Measurements from ENCODE around the gene FSTL1. TPM values are rescaled to one million over a fixed set of nuclear protein-coding genes. Genes with fewer than 3 reads are reported as not detected.

Gene FSTL1
- total RNA-seq, 2 experiments from 2014 or later = 0.03 TPM; not detected in 1

DNA sequence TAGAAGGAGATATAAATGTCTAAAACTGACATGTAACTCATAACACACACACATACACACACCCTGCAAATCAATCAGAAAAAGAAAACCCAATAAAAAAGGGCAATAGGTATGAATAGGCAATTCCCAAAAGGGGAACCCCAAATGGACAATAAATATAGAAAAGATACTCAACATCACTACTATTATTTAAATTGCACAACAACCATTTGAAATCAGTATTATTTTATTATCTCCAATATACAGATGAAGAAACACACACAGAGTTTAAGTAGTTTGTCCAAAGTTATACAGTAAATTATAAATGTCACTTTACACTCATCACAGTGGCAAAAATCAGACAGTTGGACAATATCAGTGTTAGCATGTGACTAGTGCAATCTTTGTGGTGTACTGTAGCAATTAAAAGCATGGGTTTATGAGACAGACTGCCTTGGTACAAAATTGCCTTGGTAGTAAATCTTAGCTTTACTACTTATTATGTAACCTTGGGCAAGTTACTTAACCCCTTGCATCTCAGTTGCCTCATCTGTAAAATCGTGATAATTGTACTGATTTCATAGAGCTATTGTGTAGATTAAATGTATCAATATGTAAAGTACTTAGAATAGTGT lies 3.4 kb upstream of the FSTL1 start:
- H3K9me3 ChIP-seq (ENCODE audit: control insufficient read depth in 1 of 2, insufficient read depth in 1 of 2, low read length in 2 of 2) = peaks cover 0 to 3% of the 10 kb centered on the region in 2 experiments
- H3K4me1 Mint-ChIP-seq (ENCODE audit: low read depth) = peaks cover 15% of the 10 kb centered on the region
- peaks cover 17 to 44% of the 10 kb centered on the region in 2 experiments for H3K27me3 ChIP-seq (ENCODE audit: control insufficient read depth in 1 of 2, insufficient read depth in 2 of 2, low read length in 2 of 2)
- POLR2A ChIA-PET = no interaction called here
- DNase-seq (no peak), ATAC-seq (ENCODE audit: poor library complexity) (no peak)
- no peak overlapping the region for H3K27ac Mint-ChIP-seq
- no peaks in the 10 kb centered on the region for H3K36me3 ChIP-seq (ENCODE audit: insufficient read depth, low read length)
- CTCF ChIA-PET = no interaction called here
- H3K9me3 Mint-ChIP-seq = peaks cover 3% of the 10 kb centered on the region
- TF ChIP-seq CTCF (IDR thresholded peaks at IDR 0.05) = no peak
- no peak overlapping the region for H3K4me3 Mint-ChIP-seq
- no peak overlapping the region for H3K4me3 ChIP-seq (ENCODE audit: low read length)
- no peaks in the 10 kb centered on the region for H3K36me3 Mint-ChIP-seq (ENCODE audit: low read depth)
- peaks cover 4% of the 10 kb centered on the region for H3K4me1 ChIP-seq (ENCODE audit: insufficient read depth, low read length)
- peaks cover 40% of the 10 kb centered on the region for H3K27me3 Mint-ChIP-seq
- H3K27ac ChIP-seq (ENCODE audit: low read depth in 1 of 2, low read length in 2 of 2) = no peak overlapping the region
- intact Hi-C loops (cut with DNase I, micrococcal nuclease) = no loop called here

DNA sequence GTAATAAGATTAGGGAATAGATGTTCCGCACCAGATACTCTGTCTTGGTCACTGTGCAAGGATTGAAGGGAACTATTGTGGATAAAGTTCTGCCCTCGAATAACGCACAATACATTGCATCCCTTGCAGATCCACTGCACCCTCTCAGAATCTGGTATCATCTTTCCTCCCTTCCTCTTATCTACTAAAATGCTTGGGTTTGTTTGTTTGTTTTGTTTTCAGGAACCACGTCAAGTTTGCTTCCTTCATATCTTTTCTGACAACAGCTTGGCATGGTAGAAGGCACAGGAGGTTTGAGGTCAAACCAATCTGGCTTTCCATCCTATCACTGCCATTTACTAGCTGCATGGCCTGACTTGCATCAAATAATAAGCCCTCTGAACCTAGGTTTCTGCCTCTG lies 2.0 kb upstream of the FSTL1 start:
- TF ChIP-seq CTCF (IDR thresholded peaks at IDR 0.05) = no peak
- peaks cover 50% of the 10 kb centered on the region for H3K27me3 Mint-ChIP-seq
- no peaks in the 10 kb centered on the region for H3K36me3 Mint-ChIP-seq (ENCODE audit: low read depth)
- H3K27ac Mint-ChIP-seq = no peak overlapping the region
- peaks cover 15% of the 10 kb centered on the region for H3K4me1 Mint-ChIP-seq (ENCODE audit: low read depth)
- Histone ChIP-seq H3K4me1 (ENCODE audit: insufficient read depth, low read length) (peaks cover 4% of the 10 kb centered on the region), H3K27ac (ENCODE audit: low read depth in 1 of 2, low read length in 2 of 2) (no peak overlapping the region), H3K36me3 (ENCODE audit: insufficient read depth, low read length) (no peaks in the 10 kb centered on the region), H3K9me3 (ENCODE audit: control insufficient read depth in 1 of 2, insufficient read depth in 1 of 2, low read length in 2 of 2) (peaks cover 0 to 3% of the 10 kb centered on the region in 2 experiments), H3K4me3 (ENCODE audit: low read length) (no peak overlapping the region), H3K27me3 (ENCODE audit: control insufficient read depth in 1 of 2, insufficient read depth in 2 of 2, low read length in 2 of 2) (peaks cover 24 to 58% of the 10 kb centered on the region in 2 experiments)
- ChIA-PET CTCF (no interaction called here), POLR2A (no interaction called here)
- no peak for ATAC-seq (ENCODE audit: poor library complexity)
- DNase-seq = no peak
- H3K9me3 Mint-ChIP-seq = peaks cover 3% of the 10 kb centered on the region
- intact Hi-C loops (cut with DNase I, micrococcal nuclease) = no loop called here
- peak overlapping the region; percentile 40 for H3K4me3 Mint-ChIP-seq

DNA sequence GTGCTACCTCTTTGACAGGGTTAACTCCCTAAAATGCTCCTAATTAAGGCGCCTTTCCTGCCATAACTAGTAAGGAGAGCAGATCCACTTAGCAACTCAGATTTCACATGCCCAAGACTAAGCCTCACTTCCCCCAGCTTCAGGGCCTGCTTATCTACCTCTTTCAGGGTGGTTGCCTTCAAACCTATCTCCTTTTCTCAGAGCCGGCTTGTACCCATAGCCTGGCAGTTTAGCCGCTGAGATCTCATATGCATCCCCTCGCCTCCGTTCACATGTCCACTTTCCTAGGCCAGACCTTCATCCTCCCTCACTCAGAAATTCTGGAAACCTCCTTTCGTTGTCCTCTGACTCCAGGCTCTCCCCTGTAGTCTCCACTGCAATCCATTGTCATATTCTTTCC lies 1.0 kb upstream of the FSTL1 start:
- no peak overlapping the region for H3K27ac Mint-ChIP-seq
- H3K36me3 Mint-ChIP-seq (ENCODE audit: low read depth) = no peaks in the 10 kb centered on the region

More for the DNA sequence above, 1.0 kb upstream of the FSTL1 start:
- CTCF ChIA-PET = no interaction called here
- Histone ChIP-seq H3K27ac (ENCODE audit: low read depth in 1 of 2, low read length in 2 of 2) (no peak overlapping the region), H3K27me3 (ENCODE audit: control insufficient read depth in 1 of 2, insufficient read depth in 2 of 2, low read length in 2 of 2) (peaks cover 28 to 68% of the 10 kb centered on the region in 2 experiments), H3K9me3 (ENCODE audit: control insufficient read depth in 1 of 2, insufficient read depth in 1 of 2, low read length in 2 of 2) (peaks cover 0 to 3% of the 10 kb centered on the region in 2 experiments), H3K4me1 (ENCODE audit: insufficient read depth, low read length) (peaks cover 4% of the 10 kb centered on the region), H3K36me3 (ENCODE audit: insufficient read depth, low read length) (no peaks in the 10 kb centered on the region), H3K4me3 (ENCODE audit: low read length) (no peak overlapping the region)
- peaks cover 3% of the 10 kb centered on the region for H3K9me3 Mint-ChIP-seq
- TF ChIP-seq CTCF (IDR thresholded peaks at IDR 0.05) = no peak
- ATAC-seq (ENCODE audit: poor library complexity) (no peak), DNase-seq (no peak)
- POLR2A ChIA-PET = no interaction called here
- peak overlapping the region; percentile 80 for H3K4me3 Mint-ChIP-seq
- intact Hi-C loops (cut with DNase I, micrococcal nuclease) = no loop called here
- peaks cover 60% of the 10 kb centered on the region for H3K27me3 Mint-ChIP-seq
- peaks cover 15% of the 10 kb centered on the region for H3K4me1 Mint-ChIP-seq (ENCODE audit: low read depth)
